Sigmoid colon (tissue), 4 donors: Measurements from ENCODE around the gene GRM5.
"Not testable (repeated sequence)": the region's sequence is repeated elsewhere in the genome, so short reads cannot be mapped to it uniquely, and the experiment has no call there.

Source experiments
- CTCF ChIP-seq, 4 experiments: fragments of 450-650 bp in 3 of 4; fragments of 200-600 bp in 1 of 4; IDR thresholded peaks; one replicate each; pipeline ENCODE4 v1.5.1; 2016 to 2019; ENCODE audit warnings: antibody characterized with exemption in 4 of 4, mild to moderate bottlenecking in 3 of 4, moderate library complexity in 2 of 4
- POLR2AphosphoS5 ChIP-seq, 4 donors: sonication (generic); formaldehyde crosslinking; IDR thresholded peaks; one replicate each; pipeline ENCODE4 v1.6.1; 2017; ENCODE audit warnings: antibody characterized with exemption in 4 of 4

GRCh38 chr11:88458047-88458446, 607.7 kb downstream of the GRM5 start:
- not testable (repeated sequence) for TF ChIP-seq CTCF, POLR2AphosphoS5 (IDR thresholded peaks at IDR 0.05)
